ENCODE results near the gene DIPK1A. TPM values are rescaled to one million over a fixed set of nuclear protein-coding genes. Genes with fewer than 3 reads are reported as not detected.

Gene DIPK1A
- total RNA-seq, 2 donors from 2014 or later, result 7.4 to 8.6 TPM

DNA sequence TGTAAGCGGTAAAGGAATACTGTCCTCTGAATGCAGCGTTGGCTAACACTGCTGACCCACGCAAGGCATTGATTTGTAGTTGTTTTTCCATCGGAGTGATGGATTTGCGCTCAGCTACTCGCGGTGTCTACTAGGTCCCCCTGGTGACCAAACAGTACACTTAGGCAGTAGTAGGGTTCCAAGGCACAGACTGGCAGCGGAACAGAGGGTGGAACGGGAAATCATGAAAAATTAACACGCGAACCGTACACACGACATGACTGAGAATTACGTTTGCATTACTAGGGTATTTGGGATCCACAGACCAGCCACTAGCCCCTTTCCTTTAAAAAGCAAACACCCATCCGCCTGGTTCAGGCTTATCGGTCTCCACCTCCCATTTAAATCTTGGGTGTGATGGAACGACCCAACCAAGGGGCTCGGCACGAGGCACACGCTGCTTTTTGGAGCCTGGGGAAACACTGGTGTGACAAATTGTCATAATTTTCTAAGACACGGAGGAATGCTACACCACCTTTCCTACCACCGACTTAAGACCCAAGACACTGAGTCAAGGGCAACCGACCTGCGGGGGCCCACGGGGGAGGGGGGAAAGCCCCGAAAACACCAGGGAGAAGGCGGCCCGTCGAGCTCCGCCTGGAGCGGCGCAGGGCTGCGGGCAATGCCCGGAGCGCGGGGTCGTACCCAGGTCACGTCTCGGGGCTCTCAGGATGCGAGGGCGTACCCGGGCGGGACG lies 699 bp downstream of the DIPK1A start:
- intact Hi-C loops (cut with DNase I), result loop anchor here in 1 of 2 donors (10.0 kb wide), 1 partner anchor 106 kb away; no protein-coding TSS in a partner anchor
- ATAC-seq (peak; percentile 65 to 73), DNase-seq (peak; percentile 57)

GRCh38 chr1:92958203-92958970 lies 2.9 kb downstream of the DIPK1A start:
- DNase-seq, result no peak
- intact Hi-C loops (cut with DNase I), result no loop called here
- ATAC-seq, result no peak

DNA sequence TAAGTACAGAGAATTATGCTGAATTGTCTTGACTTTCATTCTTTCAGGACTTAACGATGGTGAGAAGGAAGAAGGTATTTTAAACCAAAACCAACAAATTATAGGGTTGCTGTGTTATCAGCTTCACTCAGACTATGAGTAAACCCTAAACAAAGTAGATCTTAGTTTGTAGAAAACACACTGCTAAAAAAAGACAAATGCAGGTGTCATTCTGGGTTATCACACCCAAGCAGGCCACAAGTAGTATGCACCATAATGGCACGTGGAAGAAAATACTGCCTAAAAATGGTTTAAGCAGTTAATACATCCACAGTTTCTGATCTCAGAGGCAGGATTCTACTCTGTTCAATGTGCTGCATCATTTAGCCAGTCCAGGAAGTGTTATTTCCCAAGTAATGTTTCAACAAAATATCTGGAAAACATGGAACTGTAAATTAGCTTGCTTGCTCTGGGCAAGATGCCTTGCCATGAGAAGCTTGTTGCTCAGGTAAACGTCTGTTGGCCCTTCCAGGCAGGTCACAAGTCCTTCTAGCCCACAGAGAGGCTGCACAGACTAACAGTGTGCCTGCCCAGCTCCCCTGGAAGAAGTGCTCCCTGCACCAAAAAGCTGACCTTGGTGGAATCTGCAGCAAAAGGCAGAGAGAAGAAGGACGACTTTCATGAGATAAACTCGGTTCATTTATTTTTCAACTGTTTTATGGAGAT lies 4.1 kb downstream of the DIPK1A start:
- DNase-seq, result no peak
- ATAC-seq, result no peak
- intact Hi-C loops (cut with DNase I), result no loop called here

DNA sequence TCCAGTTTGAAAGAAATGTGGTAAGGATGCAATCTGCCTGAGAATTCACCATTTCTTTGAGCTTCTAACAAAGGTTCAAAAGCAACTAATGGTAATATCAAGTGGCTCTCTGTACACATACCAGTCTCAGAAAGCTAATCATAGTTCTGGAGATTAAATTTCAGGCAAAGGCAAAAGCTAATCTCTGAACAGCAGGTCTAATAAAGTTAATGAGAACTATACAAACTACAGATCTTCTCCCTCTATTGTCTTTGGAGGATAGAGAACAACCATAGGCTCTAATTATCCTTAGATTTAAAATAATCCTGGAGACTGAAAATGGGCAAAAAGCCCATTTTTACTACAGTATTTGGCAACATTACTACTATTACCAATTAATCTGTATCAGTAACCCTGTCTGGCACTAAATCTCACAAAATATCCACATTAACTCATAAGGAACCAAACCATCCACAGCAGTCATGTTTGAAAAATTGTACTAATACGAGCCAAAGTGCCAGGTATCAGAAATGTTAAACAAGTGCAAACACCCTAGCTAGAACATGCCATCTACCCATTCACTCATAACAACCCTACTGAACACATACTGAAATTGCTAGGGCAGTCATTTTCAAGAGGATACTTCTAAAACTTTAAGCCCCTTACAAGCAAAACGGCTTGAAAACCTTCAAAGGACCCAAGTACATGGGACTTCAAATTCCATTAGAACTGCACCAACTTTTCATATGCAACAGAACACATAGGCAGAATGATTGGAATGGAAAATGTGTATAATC lies 4.8 kb downstream of the DIPK1A start:
- DNase-seq (no peak), ATAC-seq (no peak)
- intact Hi-C loops (cut with DNase I), result no loop called here

- no peak for DNase-seq
- ATAC-seq, result no peak
- intact Hi-C loops (cut with DNase I), result no loop called here
Measured at GRCh38 chr1:92953491-92953890, 7.8 kb downstream of the DIPK1A start.

DNA sequence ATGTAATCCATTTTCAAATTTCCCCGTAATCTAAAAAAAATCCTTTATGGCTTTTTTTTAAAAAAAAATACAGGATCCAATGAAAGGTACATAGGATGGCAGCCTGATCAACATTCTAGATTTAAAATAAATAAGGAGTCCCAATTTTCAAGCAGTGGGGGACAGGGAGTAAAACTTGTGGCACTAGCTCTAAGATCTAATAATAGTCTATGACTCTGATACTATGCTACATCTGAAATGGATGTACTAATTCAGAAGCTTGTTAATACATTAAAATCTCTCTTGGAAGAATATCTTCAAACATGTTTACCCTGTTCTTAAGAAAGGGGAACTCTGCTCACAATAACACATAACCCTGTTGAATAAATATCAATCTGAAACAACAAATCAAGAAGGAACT lies 8.5 kb downstream of the DIPK1A start:
- no peak for ATAC-seq
- intact Hi-C loops (cut with DNase I), result no loop called here
- no peak for DNase-seq

DNA sequence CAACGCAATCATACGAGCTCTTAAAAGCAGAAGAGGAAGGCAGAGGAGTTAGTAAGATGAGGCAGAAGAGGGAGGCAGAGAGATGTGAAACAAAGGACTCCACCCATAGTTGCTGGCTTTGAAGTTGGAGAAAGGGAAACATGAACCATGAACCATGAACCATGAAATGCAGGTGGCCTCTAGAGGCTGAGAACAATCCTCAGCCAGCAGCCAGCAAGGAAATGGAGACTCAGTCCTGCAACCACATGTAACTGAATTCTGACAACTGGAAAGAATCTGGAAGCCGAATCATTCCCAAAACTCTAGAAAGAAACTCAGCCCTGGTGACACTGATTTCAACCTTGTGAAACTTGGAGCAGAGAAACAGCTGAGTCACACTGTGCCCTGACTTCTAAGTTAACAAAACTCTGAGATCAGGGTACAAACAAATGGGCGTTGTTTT lies 10.1 kb downstream of the DIPK1A start:
- ATAC-seq (peak in 1 of 2 donors; percentile 56), DNase-seq (no peak)
- intact Hi-C loops (cut with DNase I), result no loop called here

DNA sequence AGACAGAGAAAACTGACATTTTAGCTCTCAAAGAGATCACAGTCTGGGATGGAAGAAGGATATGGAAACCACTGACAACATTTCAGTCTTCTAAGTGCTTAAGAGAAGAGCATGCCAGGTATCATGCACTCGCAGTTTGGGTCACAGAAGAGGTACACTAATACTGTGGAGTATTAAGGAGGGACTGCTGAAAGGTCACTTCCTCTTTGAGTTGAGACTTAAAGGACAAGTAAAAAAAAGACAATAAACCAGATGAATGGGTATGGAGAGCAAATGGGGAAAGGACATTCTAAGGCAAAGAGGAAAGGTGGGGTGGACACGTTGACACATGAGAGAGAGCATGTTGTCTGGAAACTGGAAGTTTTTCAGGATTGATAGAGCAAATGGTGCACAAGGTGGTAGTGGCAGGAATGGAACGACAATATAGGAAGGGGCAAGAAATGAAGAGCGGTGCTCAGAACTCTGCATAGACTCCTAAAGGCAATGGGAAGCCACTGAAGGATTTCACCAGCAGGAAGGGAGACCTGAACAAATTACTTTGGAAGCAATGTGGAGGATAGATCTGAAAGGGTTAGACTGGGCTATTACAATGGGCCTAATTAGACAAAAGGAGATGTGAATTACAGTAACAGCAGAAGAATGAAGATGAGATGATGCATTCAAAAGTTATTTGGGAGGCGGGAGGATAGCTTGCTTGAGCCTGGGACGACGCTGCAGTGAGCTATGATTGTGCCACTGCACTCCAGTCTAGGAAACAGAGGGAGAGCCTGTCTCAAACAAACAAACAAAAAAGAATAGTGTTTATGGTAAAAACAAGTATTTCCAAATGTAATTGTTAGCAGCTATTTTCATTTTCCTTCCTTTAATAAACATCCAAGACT lies 11.1 kb downstream of the DIPK1A start:
- intact Hi-C loops (cut with DNase I), result no loop called here
- DNase-seq (no peak), ATAC-seq (peak; percentile 47 to 83)

- DNase-seq (no peak), ATAC-seq (no peak)
- intact Hi-C loops (cut with DNase I), result no loop called here
Measured at GRCh38 chr1:92948071-92948470, 13.2 kb downstream of the DIPK1A start.

DNA sequence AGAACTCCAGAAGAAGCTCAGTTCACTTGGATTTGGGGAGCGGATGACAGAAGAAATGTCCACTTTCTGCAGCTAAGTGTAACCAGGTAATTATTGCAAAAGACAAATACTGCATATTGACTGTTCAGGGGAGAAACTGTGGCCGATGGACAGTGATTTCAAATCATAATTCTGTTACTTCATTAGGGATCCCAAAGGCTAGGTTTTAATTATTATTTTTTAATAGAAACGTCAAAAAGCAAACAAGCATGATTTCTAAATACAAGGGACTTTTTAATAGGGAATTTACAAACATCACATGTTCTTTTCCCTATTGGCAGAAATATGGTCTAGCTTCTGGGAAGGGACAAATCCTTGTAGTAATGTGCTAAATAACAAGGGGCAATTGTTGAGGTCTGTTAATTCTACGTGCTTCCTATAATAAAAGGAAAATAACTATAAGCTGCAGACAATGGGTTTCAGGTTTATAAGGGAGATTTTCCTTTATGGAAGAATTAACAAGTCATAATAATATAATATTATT lies 15.5 kb downstream of the DIPK1A start:
- DNase-seq, result no peak
- no peak for ATAC-seq
- intact Hi-C loops (cut with DNase I), result no loop called here

GRCh38 chr1:92944901-92945747 lies 16.1 kb downstream of the DIPK1A start:
- DNase-seq (no peak), ATAC-seq (no peak)
- intact Hi-C loops (cut with DNase I), result no loop called here

- no peak for ATAC-seq
- DNase-seq, result no peak
- intact Hi-C loops (cut with DNase I), result no loop called here
Measured at GRCh38 chr1:92943502-92943847, 17.8 kb downstream of the DIPK1A start.

GRCh38 chr1:92940541-92940940 lies 20.7 kb downstream of the DIPK1A start:
- ATAC-seq (peak in 1 of 2 donors; percentile 22), DNase-seq (no peak)
- intact Hi-C loops (cut with DNase I), result no loop called here

DNA sequence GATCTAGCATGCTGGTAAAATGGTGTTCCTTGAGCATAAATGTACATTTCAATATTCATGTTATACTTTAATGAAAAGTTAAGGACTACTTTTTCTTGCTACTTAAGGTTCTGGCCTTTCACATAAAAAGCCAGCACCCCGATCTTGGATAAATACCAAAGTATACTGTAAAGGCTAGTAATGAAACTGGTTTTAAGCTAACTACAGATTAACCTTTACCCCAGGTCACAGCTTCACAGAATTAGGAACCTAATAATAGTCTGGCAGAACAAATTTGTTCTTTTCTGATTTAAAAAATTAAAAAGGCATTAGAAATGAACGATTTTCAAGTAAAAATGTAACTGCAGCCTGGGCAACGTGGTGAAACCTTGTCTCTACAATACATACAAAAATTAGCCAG lies 23.5 kb downstream of the DIPK1A start:
- ATAC-seq, result no peak

DNA sequence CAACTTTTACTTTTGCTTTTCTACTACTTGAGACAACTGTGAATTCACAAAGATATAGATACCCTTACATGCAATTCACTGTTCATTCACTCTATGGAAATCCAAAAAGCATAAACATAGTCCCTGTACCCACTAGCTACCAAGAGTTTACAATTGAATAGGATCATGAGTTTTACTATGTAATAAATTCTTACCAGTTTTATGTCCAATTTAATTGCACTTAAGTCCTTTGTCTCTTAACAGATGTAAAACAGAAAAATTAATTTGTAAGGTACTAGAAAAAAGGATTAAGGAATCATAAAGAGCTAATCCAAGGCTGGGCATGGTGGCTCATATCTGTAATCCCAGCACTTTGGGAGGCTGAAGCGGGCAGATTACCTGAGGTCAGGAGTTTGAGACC lies 24.4 kb downstream of the DIPK1A start:
- intact Hi-C loops (cut with DNase I), result no loop called here
- ATAC-seq (no peak), DNase-seq (no peak)

More for the DNA sequence above, 23.5 kb downstream of the DIPK1A start:
- intact Hi-C loops (cut with DNase I), result no loop called here
- no peak for DNase-seq

- intact Hi-C loops (cut with DNase I), result no loop called here
- ATAC-seq, result peak; percentile 71 to 91
- peak; percentile 32 for DNase-seq
Measured at GRCh38 chr1:92934395-92935378, 26.6 kb downstream of the DIPK1A start.
